H9 (cell line): ENCODE measurements around the gene TTC33. TPM values are rescaled to one million over a fixed set of nuclear protein-coding genes. Genes with fewer than 3 reads are reported as not detected.

Source experiments
- DNase-seq: peaks from one replicate; pipeline ENCODE4 v3.0.0-alpha.2; 2017
- H2AFZ ChIP-seq: one replicate; pipeline ENCODE4 v1.6.1; 2013; ENCODE audit warnings: mild to moderate bottlenecking, low read length, control low read depth, moderate library complexity
- H2AK5ac ChIP-seq: 2 replicates; pipeline ENCODE4 v1.6.1; 2013; ENCODE audit warnings: low read length, control low read depth, mixed read lengths; ENCODE audit not compliant: insufficient read length
- H2BK120ac ChIP-seq: one replicate; pipeline ENCODE4 v1.6.1; 2013; ENCODE audit warnings: low read depth, mild to moderate bottlenecking, low read length, control low read depth, inconsistent platforms; ENCODE audit not compliant: poor library complexity, severe bottlenecking
- H2BK12ac ChIP-seq: 2 replicates; pipeline ENCODE4 v1.6.1; 2013; ENCODE audit warnings: low read length, control low read depth, mixed read lengths, low read depth; ENCODE audit not compliant: insufficient read length
- H2BK15ac ChIP-seq: 2 replicates; pipeline ENCODE4 v1.6.1; 2013; ENCODE audit warnings: low read depth, low read length, control low read depth
- H2BK20ac ChIP-seq: one replicate; pipeline ENCODE4 v1.6.1; 2013; ENCODE audit warnings: low read depth, mild to moderate bottlenecking, low read length, control low read depth, inconsistent platforms; ENCODE audit not compliant: poor library complexity, severe bottlenecking
- H2BK5ac ChIP-seq: 2 replicates; pipeline ENCODE4 v1.6.1; 2013; ENCODE audit warnings: low read length, control low read depth, mixed read lengths; ENCODE audit not compliant: insufficient read length
- H3K14ac ChIP-seq: 2 replicates; pipeline ENCODE4 v1.6.1; 2013; ENCODE audit warnings: low read length, control low read depth; ENCODE audit not compliant: insufficient read depth
- H3K18ac ChIP-seq: 2 replicates; pipeline ENCODE4 v1.6.1; 2013; ENCODE audit warnings: low read depth, mild to moderate bottlenecking, mixed read lengths, low read length, control low read depth; ENCODE audit not compliant: insufficient read length
- H3K23ac ChIP-seq: 2 replicates; pipeline ENCODE4 v1.6.1; 2013; ENCODE audit warnings: low read length, control low read depth, mixed read lengths, low read depth; ENCODE audit not compliant: insufficient read length
- H3K23me2 ChIP-seq: 2 replicates; pipeline ENCODE4 v1.6.1; 2013; ENCODE audit warnings: low read depth, mild to moderate bottlenecking, mixed read lengths, low read length, control low read depth; ENCODE audit not compliant: insufficient read length, poor library complexity, severe bottlenecking
- H3K27ac ChIP-seq: 2 replicates; pipeline ENCODE4 v1.5.1; 2013; ENCODE audit warnings: low read length, control low read depth, mixed read lengths, low read depth; ENCODE audit not compliant: insufficient read length
- H3K27me3 ChIP-seq: 2 replicates; pipeline ENCODE4 v1.6.1; 2013; ENCODE audit warnings: low read length, control low read depth, inconsistent platforms; ENCODE audit not compliant: insufficient read depth
- H3K4ac ChIP-seq: 2 replicates; pipeline ENCODE4 v1.6.1; 2013; ENCODE audit warnings: low read depth, mild to moderate bottlenecking, control low read depth, inconsistent platforms, low read length, moderate library complexity
- H3K4me1 ChIP-seq: 2 replicates; pipeline ENCODE4 v1.6.1; 2013; ENCODE audit warnings: low read length, control low read depth, inconsistent platforms; ENCODE audit not compliant: insufficient read depth
- H3K4me2 ChIP-seq: 2 replicates; pipeline ENCODE4 v1.6.1; 2013; ENCODE audit warnings: low read length, control low read depth, mixed read lengths; ENCODE audit not compliant: insufficient read length, insufficient read depth
- H3K56ac ChIP-seq: 2 replicates; pipeline ENCODE4 v1.6.1; 2013; ENCODE audit warnings: low read depth, mild to moderate bottlenecking, mixed read lengths, low read length, control low read depth; ENCODE audit not compliant: insufficient read length
- H3K79me1 ChIP-seq: 2 replicates; pipeline ENCODE4 v1.6.1; 2013; ENCODE audit warnings: low read depth, mild to moderate bottlenecking, moderate library complexity, low read length, control low read depth, inconsistent platforms; ENCODE audit not compliant: insufficient read depth, poor library complexity, severe bottlenecking
- H3K79me2 ChIP-seq: 2 replicates; pipeline ENCODE4 v1.6.1; 2013; ENCODE audit warnings: low read length, control low read depth, inconsistent platforms; ENCODE audit not compliant: insufficient read depth
- H3K9ac ChIP-seq: 2 replicates; pipeline ENCODE4 v1.6.1; 2013; ENCODE audit warnings: low read length, control low read depth, mixed read lengths; ENCODE audit not compliant: insufficient read length; ENCODE audit errors: extremely low read depth
- H3K9me3 ChIP-seq: one replicate; pipeline ENCODE4 v1.6.1; 2013; ENCODE audit warnings: low read depth, low read length, inconsistent platforms; ENCODE audit not compliant: control insufficient read depth
- H3T11ph ChIP-seq: one replicate; pipeline ENCODE4 v1.6.1; 2013; ENCODE audit warnings: mild to moderate bottlenecking, low read length, control low read depth, inconsistent platforms
- H4K20me1 ChIP-seq: one replicate; pipeline ENCODE4 v1.6.1; 2013; ENCODE audit not compliant: control insufficient read depth, insufficient read length, insufficient read depth
- H4K5ac ChIP-seq: 2 replicates; pipeline ENCODE4 v1.6.1; 2013; ENCODE audit warnings: low read depth, mild to moderate bottlenecking, mixed read lengths, low read length, control low read depth; ENCODE audit not compliant: insufficient read length
- H4K8ac ChIP-seq: replicated peaks from 2 replicates; pipeline ENCODE4 v1.6.1; 2013; ENCODE audit warnings: low read length, control low read depth, mixed read lengths, low read depth; ENCODE audit not compliant: insufficient read length
- H4K91ac ChIP-seq: 2 replicates; pipeline ENCODE4 v1.6.1; 2013; ENCODE audit warnings: low read depth, mild to moderate bottlenecking, moderate library complexity, mixed read lengths, low read length, control low read depth; ENCODE audit not compliant: insufficient read length
- H3K27ac Mint-ChIP-seq, 3 experiments: 2 replicates in 2 of 3; 3 replicates in 1 of 3; pipeline ENCODE4 v1.8.0; 2020 to 2021; ENCODE audit warnings: mixed read lengths in 3 of 3, mild to moderate bottlenecking in 1 of 3, moderate library complexity in 1 of 3
- H3K27me3 Mint-ChIP-seq: 2 replicates; pipeline ENCODE4 v1.8.0; 2021; ENCODE audit warnings: low read depth, mild to moderate bottlenecking, moderate library complexity, mixed read lengths
- H3K36me3 Mint-ChIP-seq, 3 experiments: 2 replicates in 2 of 3; 3 replicates in 1 of 3; pipeline ENCODE4 v1.8.0; 2020 to 2021; ENCODE audit warnings: low read depth in 3 of 3, mixed read lengths in 3 of 3; ENCODE audit not compliant: insufficient read depth in 1 of 3
- H3K4me1 Mint-ChIP-seq, 2 experiments: 2 replicates each; pipeline ENCODE4 v1.8.0; 2020; ENCODE audit warnings: mixed read lengths in 2 of 2
- H3K4me3 Mint-ChIP-seq, 2 experiments: 2 replicates in 1 of 2; 3 replicates in 1 of 2; pipeline ENCODE4 v1.8.0; 2020 to 2021; ENCODE audit warnings: mild to moderate bottlenecking in 2 of 2, mixed read lengths in 2 of 2, moderate library complexity in 1 of 2
- H3K9me3 Mint-ChIP-seq, 2 experiments: 2 replicates in 1 of 2; 3 replicates in 1 of 2; pipeline ENCODE4 v1.8.0; 2020; ENCODE audit warnings: mild to moderate bottlenecking in 2 of 2, mixed read lengths in 2 of 2, moderate library complexity in 1 of 2
- CTCF ChIP-seq: fragments of 200-600 bp; sonication (generic); conservative IDR thresholded peaks from 3 replicates; pipeline ENCODE4 v1.8.0; 2021; ENCODE audit warnings: antibody characterized with exemption, mild to moderate bottlenecking
- WGBS: extraction: QIAGEN DNeasy Blood & Tissue Kit; methylation state at CpG from one replicate; pipeline ENCODE4 v1.1.7; 2013; ENCODE audit warnings: missing lambda C conversion rate, low lambda C conversion rate, mixed read lengths; ENCODE audit not compliant: insufficient read length; ENCODE audit errors: extremely low coverage; 5-methylcytosine and 5-hydroxymethylcytosine counted together
- total RNA-seq: library from RNA; stranded (reverse); gene quantifications from 2 replicates; pipeline ENCODE4 v1.2.1, GENCODE V29; 2021

The TTC33 gene
- total RNA-seq, 1 experiment from 2014 or later, result 7.3 TPM

GRCh38 chr5:40614466-40614865 lies 141.3 kb downstream of the TTC33 start:
- Mint-ChIP-seq H3K4me1 (no peaks in the 10 kb centered on the region), H3K36me3 (no peaks in the 10 kb centered on the region), H3K27ac (no peak overlapping the region), H3K27me3 (no peaks in the 10 kb centered on the region), H3K4me3 (no peak overlapping the region), H3K9me3 (no peaks in the 10 kb centered on the region)
- no peaks in the 10 kb centered on the region for H3K79me1 ChIP-seq
- no peak for TF ChIP-seq CTCF
- no peak overlapping the region for H2AFZ ChIP-seq
- no peak for DNase-seq
- H3K27me3 ChIP-seq, result no peaks in the 10 kb centered on the region
- H2AK5ac ChIP-seq, result no peak overlapping the region
- H3K18ac ChIP-seq, result no peak overlapping the region
- no peak overlapping the region for H3K27ac ChIP-seq
- H3K9ac ChIP-seq, result no peak overlapping the region
- no peak overlapping the region for H3K14ac ChIP-seq
- no peak overlapping the region for H3K56ac ChIP-seq
- WGBS, result no CpG with 5 or more reads among the region's 1 CpG
- no peak overlapping the region for H3K23ac ChIP-seq
- H2BK20ac ChIP-seq, result no peak overlapping the region
- no peaks in the 10 kb centered on the region for H3K4me1 ChIP-seq
- no peaks in the 10 kb centered on the region for H3K23me2 ChIP-seq
- no peaks in the 10 kb centered on the region for H4K20me1 ChIP-seq
- H2BK120ac ChIP-seq, result no peak overlapping the region
- H3K9me3 ChIP-seq, result no peaks in the 10 kb centered on the region
- no peak overlapping the region for H3K4me2 ChIP-seq
- H3K4ac ChIP-seq, result no peak overlapping the region
- no peak overlapping the region for H4K91ac ChIP-seq
- no peak overlapping the region for H2BK12ac ChIP-seq
- H2BK15ac ChIP-seq, result no peak overlapping the region
- H3T11ph ChIP-seq, result no peak overlapping the region
- H3K79me2 ChIP-seq, result no peaks in the 10 kb centered on the region
- no peak overlapping the region for H4K8ac ChIP-seq
- H2BK5ac ChIP-seq, result no peak overlapping the region
- H4K5ac ChIP-seq, result no peak overlapping the region
